IMR-90 (cell line): ENCODE results near the gene DMAC2.

Source experiments
- CHD1 ChIP-seq: IDR thresholded peaks from 2 replicates; pipeline ENCODE4 v1.6.1; 2012; ENCODE audit warnings: low read depth, low read length, improper control_type of control experiment
- MAFK ChIP-seq: IDR thresholded peaks from 2 replicates; pipeline ENCODE4 v1.6.1; 2012; ENCODE audit warnings: low read depth, low read length, improper control_type of control experiment
- MAZ ChIP-seq: IDR thresholded peaks from 2 replicates; pipeline ENCODE4 v1.6.1; 2012; ENCODE audit warnings: low read depth, mild to moderate bottlenecking, low read length, improper control_type of control experiment, moderate library complexity, borderline replicate concordance
- MXI1 ChIP-seq: IDR thresholded peaks from 2 replicates; pipeline ENCODE4 v1.6.1; 2012; ENCODE audit warnings: low read depth, mild to moderate bottlenecking, low read length, moderate library complexity, borderline replicate concordance
- NFE2L2 ChIP-seq: fragments of 150-350 bp; IDR thresholded peaks from 2 replicates; pipeline ENCODE4 v1.6.1; 2016; ENCODE audit warnings: low read depth, mild to moderate bottlenecking, low read length
- POLR2A ChIP-seq: IDR thresholded peaks from 2 replicates; pipeline ENCODE4 v1.6.1; 2012; ENCODE audit warnings: mild to moderate bottlenecking, low read depth, low read length
- RAD21 ChIP-seq: IDR thresholded peaks from 2 replicates; pipeline ENCODE4 v1.6.1; 2012; ENCODE audit warnings: low read length, improper control_type of control experiment
- RCOR1 ChIP-seq: IDR thresholded peaks from 2 replicates; pipeline ENCODE4 v1.6.1; 2012; ENCODE audit warnings: mild to moderate bottlenecking, low read length, improper control_type of control experiment; ENCODE audit not compliant: insufficient replicate concordance
- SMC3 ChIP-seq: fragments of 150-350 bp; IDR thresholded peaks from 2 replicates; pipeline ENCODE4 v1.6.1; 2016; ENCODE audit warnings: low read depth, mild to moderate bottlenecking, antibody characterized with exemption, low read length, moderate library complexity
- TF ChIP-seq, protein P1 (sequence below): conservative IDR thresholded peaks from 2 replicates; pipeline ENCODE4 v1.5.1; 2012; ENCODE audit warnings: mild to moderate bottlenecking, low read depth, low read length, improper control_type of control experiment
- TF ChIP-seq, protein P2 (sequence below): fragments of 150-350 bp; IDR thresholded peaks from 2 replicates; pipeline ENCODE4 v1.6.1; 2017; ENCODE audit warnings: mild to moderate bottlenecking, antibody characterized with exemption, low read length, low read depth

DNA sequence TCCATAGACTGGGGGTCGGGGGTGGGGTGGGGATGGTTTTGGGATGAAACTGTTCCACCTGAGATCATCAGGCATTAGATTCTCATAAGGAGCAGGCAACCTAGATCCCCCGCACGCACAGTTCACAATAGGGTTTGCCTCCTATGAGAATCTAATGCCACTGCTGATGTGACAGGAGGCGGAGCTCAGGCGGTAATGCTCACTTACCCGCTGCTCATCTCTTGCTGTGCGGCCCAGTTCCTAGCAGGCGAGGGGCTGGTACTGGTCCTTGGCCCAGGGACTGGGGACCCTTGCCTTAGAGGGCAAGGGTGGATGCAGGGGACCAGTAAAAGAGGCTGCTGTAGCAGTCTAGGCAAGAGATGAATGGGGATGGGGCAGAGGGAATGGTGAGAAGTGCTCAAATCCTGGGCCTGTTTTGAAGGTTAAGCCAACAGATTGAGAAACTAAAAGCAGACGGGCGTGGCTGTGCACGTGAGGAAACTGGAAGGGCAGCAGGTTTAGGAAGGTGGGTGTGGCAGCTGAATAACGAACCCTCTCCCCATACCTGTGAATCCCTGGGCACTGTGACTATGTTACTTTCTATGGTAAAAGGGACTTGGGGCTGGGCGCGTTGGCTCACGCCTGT is 1.7 kb upstream of the DMAC2 start:
- TF ChIP-seq POLR2A = no peak
- TF ChIP-seq, protein P1, sequence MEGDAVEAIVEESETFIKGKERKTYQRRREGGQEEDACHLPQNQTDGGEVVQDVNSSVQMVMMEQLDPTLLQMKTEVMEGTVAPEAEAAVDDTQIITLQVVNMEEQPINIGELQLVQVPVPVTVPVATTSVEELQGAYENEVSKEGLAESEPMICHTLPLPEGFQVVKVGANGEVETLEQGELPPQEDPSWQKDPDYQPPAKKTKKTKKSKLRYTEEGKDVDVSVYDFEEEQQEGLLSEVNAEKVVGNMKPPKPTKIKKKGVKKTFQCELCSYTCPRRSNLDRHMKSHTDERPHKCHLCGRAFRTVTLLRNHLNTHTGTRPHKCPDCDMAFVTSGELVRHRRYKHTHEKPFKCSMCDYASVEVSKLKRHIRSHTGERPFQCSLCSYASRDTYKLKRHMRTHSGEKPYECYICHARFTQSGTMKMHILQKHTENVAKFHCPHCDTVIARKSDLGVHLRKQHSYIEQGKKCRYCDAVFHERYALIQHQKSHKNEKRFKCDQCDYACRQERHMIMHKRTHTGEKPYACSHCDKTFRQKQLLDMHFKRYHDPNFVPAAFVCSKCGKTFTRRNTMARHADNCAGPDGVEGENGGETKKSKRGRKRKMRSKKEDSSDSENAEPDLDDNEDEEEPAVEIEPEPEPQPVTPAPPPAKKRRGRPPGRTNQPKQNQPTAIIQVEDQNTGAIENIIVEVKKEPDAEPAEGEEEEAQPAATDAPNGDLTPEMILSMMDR = no peak
- TF ChIP-seq MAFK = no peak
- TF ChIP-seq RAD21 = no peak
- no peak for TF ChIP-seq NFE2L2
- TF ChIP-seq, protein P2, sequence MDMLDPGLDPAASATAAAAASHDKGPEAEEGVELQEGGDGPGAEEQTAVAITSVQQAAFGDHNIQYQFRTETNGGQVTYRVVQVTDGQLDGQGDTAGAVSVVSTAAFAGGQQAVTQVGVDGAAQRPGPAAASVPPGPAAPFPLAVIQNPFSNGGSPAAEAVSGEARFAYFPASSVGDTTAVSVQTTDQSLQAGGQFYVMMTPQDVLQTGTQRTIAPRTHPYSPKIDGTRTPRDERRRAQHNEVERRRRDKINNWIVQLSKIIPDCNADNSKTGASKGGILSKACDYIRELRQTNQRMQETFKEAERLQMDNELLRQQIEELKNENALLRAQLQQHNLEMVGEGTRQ = no peak
- TF ChIP-seq SMC3 = no peak
- TF ChIP-seq CHD1 = no peak
- TF ChIP-seq RCOR1 = no peak
- no peak for TF ChIP-seq MAZ
- no peak for TF ChIP-seq MXI1
